IPS DF 6.9 (cell line): ENCODE measurements around the gene ZNF567.
A peak's percentile ranks its signal among the peaks of the same experiment; 100 is the strongest.

Experiments used
- DNase-seq: peaks from one replicate; pipeline ENCODE4 v3.0.0-alpha.2; 2013; ENCODE audit warnings: low read depth, low spot score
- H3K27ac ChIP-seq: one replicate; pipeline ENCODE4 v1.5.1; 2013; ENCODE audit warnings: low read length, control low read depth
- H3K27me3 ChIP-seq: 2 replicates; pipeline ENCODE4 v1.6.1; 2013; ENCODE audit warnings: mild to moderate bottlenecking, low read length; ENCODE audit not compliant: control insufficient read depth, insufficient read depth
- H3K36me3 ChIP-seq: 2 replicates; pipeline ENCODE4 v1.6.1; 2013; ENCODE audit warnings: low read length; ENCODE audit not compliant: control insufficient read depth, insufficient read depth
- H3K4me1 ChIP-seq: 2 replicates; pipeline ENCODE4 v1.6.1; 2013; ENCODE audit warnings: low read length; ENCODE audit not compliant: control insufficient read depth, insufficient read depth
- H3K4me3 ChIP-seq: 2 replicates; pipeline ENCODE4 v1.5.1; 2013; ENCODE audit warnings: mild to moderate bottlenecking, low read length
- H3K9me3 ChIP-seq: 2 replicates; pipeline ENCODE4 v1.6.1; 2013; ENCODE audit warnings: low read length, inconsistent platforms; ENCODE audit not compliant: control insufficient read depth, insufficient read depth
- WGBS: extraction: QIAGEN DNeasy Blood & Tissue Kit; methylation state at CpG from one replicate; pipeline ENCODE4 v1.1.7; 2013; ENCODE audit warnings: mixed read lengths, missing lambda C conversion rate; ENCODE audit not compliant: insufficient read length, insufficient coverage; 5-methylcytosine and 5-hydroxymethylcytosine counted together

ZNF567 gene

GRCh38 chr19:36687214-36688056 lies at the start of gene ZNF567:
TSS of gene ZNF567 (plus strand) at chr19:36687612. CDS start at chr19:36694868, 7,256 bp downstream.
- Histone ChIP-seq H3K27ac (no peak within 1 kb of the TSS), H3K36me3 (peaks cover 6% of the 10 kb centered on the region), H3K4me1 (no peaks in the 10 kb centered on the region), H3K9me3 (no peaks in the 10 kb centered on the region), H3K27me3 (no peaks in the 10 kb centered on the region), H3K4me3 (peak within 1 kb of the TSS; percentile 54)
- no CpG with 5 or more reads among the region's 69 CpGs for WGBS
- DNase-seq = peak; percentile 85

GRCh38 chr19:36638862-36639510 lies 48.4 kb upstream of the ZNF567 start:
- WGBS = no CpG with 5 or more reads among the region's 5 CpGs
- H3K27ac ChIP-seq = no peak overlapping the region
- DNase-seq = no peak
- no peaks in the 10 kb centered on the region; the same call in 1 of the 2 replicates for H3K36me3 ChIP-seq
- H3K9me3 ChIP-seq = peaks cover 1% of the 10 kb centered on the region; the same call in 1 of the 2 replicates
- H3K4me1 ChIP-seq = no peaks in the 10 kb centered on the region
- H3K4me3 ChIP-seq = no peak overlapping the region
- no peaks in the 10 kb centered on the region; the same call in 1 of the 2 replicates for H3K27me3 ChIP-seq

- H3K27ac ChIP-seq = no peak overlapping the region
- no peaks in the 10 kb centered on the region for H3K4me1 ChIP-seq
- DNase-seq = no peak
- no peak overlapping the region for H3K4me3 ChIP-seq
- H3K9me3 ChIP-seq = peaks cover 1% of the 10 kb centered on the region; the same call in 1 of the 2 replicates
- H3K27me3 ChIP-seq = no peaks in the 10 kb centered on the region
- no CpG with 5 or more reads among the region's 2 CpGs for WGBS
- H3K36me3 ChIP-seq = no peaks in the 10 kb centered on the region; the same call in 1 of the 2 replicates
These were observed 40.7 kb upstream of the ZNF567 start for GRCh38 chr19:36646746-36647145.

GRCh38 chr19:36652958-36653357 lies 34.5 kb upstream of the ZNF567 start:
- no peak overlapping the region for H3K27ac ChIP-seq
- no peak for DNase-seq
- no peaks in the 10 kb centered on the region; the same call in 1 of the 2 replicates for H3K36me3 ChIP-seq
- H3K4me3 ChIP-seq = no peak overlapping the region
- H3K4me1 ChIP-seq = no peaks in the 10 kb centered on the region
- H3K27me3 ChIP-seq = no peaks in the 10 kb centered on the region
- WGBS = no CpG with 5 or more reads among the region's 1 CpG
- H3K9me3 ChIP-seq = no peaks in the 10 kb centered on the region

GRCh38 chr19:36665832-36666231 lies 21.6 kb upstream of the ZNF567 start:
- H3K36me3 ChIP-seq = no peaks in the 10 kb centered on the region
- WGBS = no CpG with 5 or more reads among the region's 14 CpGs
- no peaks in the 10 kb centered on the region for H3K27me3 ChIP-seq
- H3K27ac ChIP-seq = no peak overlapping the region
- no peaks in the 10 kb centered on the region for H3K9me3 ChIP-seq
- DNase-seq = no peak
- peak overlapping the region; percentile 68; the same call in 1 of the 2 replicates for H3K4me3 ChIP-seq
- no peaks in the 10 kb centered on the region for H3K4me1 ChIP-seq

- Histone ChIP-seq H3K27ac (no peak overlapping the region), H3K9me3 (no peaks in the 10 kb centered on the region), H3K27me3 (no peaks in the 10 kb centered on the region), H3K36me3 (no peaks in the 10 kb centered on the region), H3K4me3 (no peak overlapping the region), H3K4me1 (no peaks in the 10 kb centered on the region)
- no peak for DNase-seq
- no CpG with 5 or more reads among the region's 2 CpGs for WGBS
These were observed 18.8 kb upstream of the ZNF567 start for GRCh38 chr19:36668646-36669045.

- Histone ChIP-seq H3K4me1 (no peaks in the 10 kb centered on the region), H3K9me3 (no peaks in the 10 kb centered on the region), H3K36me3 (no peaks in the 10 kb centered on the region), H3K27me3 (no peaks in the 10 kb centered on the region), H3K27ac (no peak overlapping the region), H3K4me3 (no peak overlapping the region)
- WGBS = no CpG with 5 or more reads among the region's 1 CpG
- DNase-seq = no peak
These were observed 15.0 kb upstream of the ZNF567 start for GRCh38 chr19:36672368-36672767.

GRCh38 chr19:36674201-36674600 lies 13.2 kb upstream of the ZNF567 start:
- H3K36me3 ChIP-seq = no peaks in the 10 kb centered on the region
- no peaks in the 10 kb centered on the region for H3K9me3 ChIP-seq
- WGBS = no CpG with 5 or more reads among the region's 2 CpGs
- no peak for DNase-seq
- H3K27ac ChIP-seq = no peak overlapping the region
- H3K4me1 ChIP-seq = no peaks in the 10 kb centered on the region
- no peak overlapping the region for H3K4me3 ChIP-seq
- no peaks in the 10 kb centered on the region for H3K27me3 ChIP-seq

GRCh38 chr19:36679455-36679854 lies 8.0 kb upstream of the ZNF567 start:
- Histone ChIP-seq H3K27me3 (no peaks in the 10 kb centered on the region), H3K4me1 (no peaks in the 10 kb centered on the region), H3K27ac (no peak overlapping the region), H3K4me3 (no peak overlapping the region), H3K36me3 (no peaks in the 10 kb centered on the region), H3K9me3 (no peaks in the 10 kb centered on the region)
- no peak for DNase-seq

- WGBS = no CpG with 5 or more reads among the region's 2 CpGs
- Histone ChIP-seq H3K4me1 (no peaks in the 10 kb centered on the region), H3K36me3 (peaks cover 3% of the 10 kb centered on the region; the same call in 1 of the 2 replicates), H3K4me3 (no peak overlapping the region), H3K9me3 (no peaks in the 10 kb centered on the region), H3K27ac (no peak overlapping the region), H3K27me3 (no peaks in the 10 kb centered on the region)
- no peak for DNase-seq
These were observed 1.6 kb upstream of the ZNF567 start for GRCh38 chr19:36685835-36686234.
